ENCODE data around the gene WASF2. TPM values are rescaled to one million over a fixed set of nuclear protein-coding genes. Genes with fewer than 3 reads are reported as not detected.
A peak's percentile ranks its signal among the peaks of the same experiment; 100 is the strongest.

The WASF2 gene
- total RNA-seq, 1 donor from 2014 or later: 59.1 TPM

DNA sequence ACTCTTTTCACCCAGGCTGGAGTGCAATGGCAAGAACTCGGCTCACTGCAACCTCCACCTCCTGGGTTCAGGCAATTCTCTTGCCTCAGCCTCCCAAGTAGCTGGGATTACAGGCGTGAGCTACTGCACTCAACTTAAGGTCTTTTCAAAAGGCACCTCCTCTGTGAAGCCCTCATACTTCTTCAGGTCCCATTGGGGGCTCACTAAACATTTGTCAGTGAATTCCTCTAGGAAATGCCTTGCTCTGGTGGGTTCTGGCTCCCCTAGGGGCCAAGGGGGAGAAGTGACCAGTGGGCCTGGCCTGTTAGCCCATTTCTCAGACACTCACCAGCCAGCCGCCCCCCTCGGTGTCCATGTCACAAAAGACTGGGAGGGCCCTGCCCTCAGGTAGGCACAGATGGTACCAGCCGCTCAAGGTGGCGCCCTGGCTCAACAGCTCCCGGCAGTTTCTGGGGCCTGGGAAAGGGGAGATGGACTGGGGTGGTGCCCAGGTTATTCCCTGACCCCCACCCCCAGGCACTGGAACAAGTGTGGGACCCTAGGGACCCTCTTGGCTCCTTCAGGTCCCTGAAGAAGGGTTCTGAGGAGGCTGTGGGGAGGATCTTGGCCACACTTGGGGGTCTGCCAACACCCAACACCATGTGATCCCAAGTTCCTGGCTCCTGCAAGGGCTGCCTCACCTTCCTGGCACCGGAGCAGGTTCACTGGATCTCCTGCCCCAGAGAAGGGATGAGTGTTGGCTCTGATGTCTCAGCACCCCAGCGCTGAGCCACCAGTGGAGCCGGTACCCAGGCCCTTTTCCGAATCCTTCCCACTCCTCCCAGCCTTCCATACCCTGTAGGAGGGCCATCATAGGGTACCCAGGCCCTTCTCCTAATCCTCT is 116.9 kb downstream of the WASF2 start:
- DNase-seq (no peak), ATAC-seq (no peak)
- intact Hi-C loops (cut with micrococcal nuclease): no loop called here

DNA sequence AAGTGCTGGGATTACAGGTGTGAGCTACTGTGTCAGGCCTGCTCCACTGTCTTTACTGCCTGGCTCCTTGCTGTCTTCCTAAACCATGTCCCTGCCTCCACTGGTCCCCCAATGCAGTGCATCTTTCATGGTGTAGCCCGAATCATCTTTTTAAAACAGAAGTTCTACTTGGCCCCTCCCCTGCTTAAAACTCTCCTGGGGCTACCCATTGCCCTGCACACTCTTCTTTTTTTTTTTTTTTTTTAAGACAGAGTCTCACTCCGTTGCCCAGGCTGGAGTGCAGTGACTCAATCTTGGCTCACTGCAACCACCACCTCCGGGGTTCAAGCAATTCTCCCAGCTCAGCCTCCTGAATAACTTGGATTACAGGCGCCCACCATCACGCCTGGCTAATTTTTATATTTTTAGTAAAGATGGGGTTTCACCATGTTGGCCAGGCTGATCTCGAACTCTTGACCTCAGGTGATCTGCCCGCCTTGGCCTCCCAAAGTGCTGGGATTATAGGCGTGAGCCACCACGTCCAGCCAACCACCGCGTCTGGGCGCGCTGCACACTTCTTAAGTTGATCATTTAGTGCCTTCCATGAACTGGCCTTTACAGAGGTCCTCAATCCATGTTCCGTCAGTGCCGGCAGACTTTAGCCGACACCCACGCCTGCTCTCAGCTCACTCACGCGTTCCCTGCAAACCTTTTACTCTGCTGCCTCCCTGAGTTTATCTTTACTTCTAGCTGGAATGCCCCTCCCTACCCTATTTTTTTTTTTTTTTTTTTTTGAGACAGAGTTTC is 117.8 kb downstream of the WASF2 start:
- ATAC-seq (no peak), DNase-seq (no peak)
- intact Hi-C loops (cut with micrococcal nuclease): no loop called here

DNA sequence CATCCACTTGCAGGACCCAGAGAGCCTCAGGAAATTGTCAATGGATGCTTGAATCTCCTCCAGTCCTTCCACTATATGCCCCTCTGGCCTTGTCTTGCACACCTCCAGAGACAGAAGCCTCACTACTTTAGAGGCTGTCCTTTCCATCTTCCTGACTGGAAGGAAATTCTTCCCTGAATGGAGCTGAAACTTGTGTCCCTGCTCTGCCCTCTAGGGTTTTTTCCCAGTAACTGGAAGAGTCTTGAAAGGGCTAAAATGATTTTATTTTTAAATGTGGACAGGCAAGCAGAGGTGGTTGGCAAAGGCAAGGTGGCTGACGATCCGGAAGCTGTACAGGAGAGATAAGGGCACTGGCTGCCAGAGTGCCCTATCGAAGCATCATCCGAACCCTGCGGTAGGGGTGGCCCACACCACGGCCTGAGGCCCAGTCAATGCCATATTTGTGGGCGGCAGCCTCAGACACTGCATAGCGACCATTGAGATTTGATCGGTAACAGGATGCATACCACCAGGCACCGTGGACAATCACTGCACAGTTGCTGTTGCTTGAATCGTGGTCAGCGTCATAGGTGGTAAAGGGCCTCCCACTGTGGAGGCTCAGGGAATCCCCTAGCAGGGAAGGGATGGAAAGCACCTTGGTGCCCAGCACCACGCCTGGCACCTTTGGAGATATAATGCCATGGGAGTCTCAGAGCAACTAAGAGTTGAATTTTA is 120.9 kb downstream of the WASF2 start:
- intact Hi-C loops (cut with micrococcal nuclease): no loop called here
- ATAC-seq (no peak), DNase-seq (no peak)

- no peak for ATAC-seq
- no peak for DNase-seq
- intact Hi-C loops (cut with micrococcal nuclease): no loop called here
These were observed 122.8 kb downstream of the WASF2 start for GRCh38 chr1:27367160-27367650.

GRCh38 chr1:27366411-27367159 is 123.4 kb downstream of the WASF2 start, which contains the start of gene MAP3K6:
MAP3K6 (minus strand) TSS chr1:27366961; CDS start chr1:27366597, 364 bp downstream.
- ATAC-seq: peak; percentile 80
- intact Hi-C loops (cut with micrococcal nuclease): no loop called here

DNA sequence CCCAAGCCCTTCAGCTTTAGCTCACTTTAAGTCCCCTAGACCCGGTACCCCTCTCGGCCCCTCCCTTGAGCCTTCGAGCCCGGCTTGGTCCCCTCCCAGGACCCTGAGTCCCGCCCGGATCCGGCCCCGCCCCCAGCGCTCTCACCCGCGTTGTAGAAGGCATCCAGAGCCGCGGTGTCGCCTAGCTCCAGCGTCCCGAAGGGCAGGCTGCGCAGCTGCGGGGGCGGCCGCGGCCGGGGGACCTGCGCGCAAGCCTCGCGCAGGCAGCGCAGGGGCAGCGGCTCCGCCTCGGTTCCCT is 123.9 kb downstream of the WASF2 start:
- DNase-seq: peak; percentile 96
- intact Hi-C loops (cut with micrococcal nuclease): no loop called here
- ATAC-seq: peak; percentile 75

More at GRCh38 chr1:27366411-27367159, 123.4 kb downstream of the WASF2 start, which contains the start of gene MAP3K6:
- DNase-seq: peak; percentile 95

- intact Hi-C loops (cut with micrococcal nuclease): no loop called here
- ATAC-seq (peak; percentile 79), DNase-seq (peak; percentile 92)
These were observed 124.4 kb downstream of the WASF2 start for GRCh38 chr1:27365372-27366112.

DNA sequence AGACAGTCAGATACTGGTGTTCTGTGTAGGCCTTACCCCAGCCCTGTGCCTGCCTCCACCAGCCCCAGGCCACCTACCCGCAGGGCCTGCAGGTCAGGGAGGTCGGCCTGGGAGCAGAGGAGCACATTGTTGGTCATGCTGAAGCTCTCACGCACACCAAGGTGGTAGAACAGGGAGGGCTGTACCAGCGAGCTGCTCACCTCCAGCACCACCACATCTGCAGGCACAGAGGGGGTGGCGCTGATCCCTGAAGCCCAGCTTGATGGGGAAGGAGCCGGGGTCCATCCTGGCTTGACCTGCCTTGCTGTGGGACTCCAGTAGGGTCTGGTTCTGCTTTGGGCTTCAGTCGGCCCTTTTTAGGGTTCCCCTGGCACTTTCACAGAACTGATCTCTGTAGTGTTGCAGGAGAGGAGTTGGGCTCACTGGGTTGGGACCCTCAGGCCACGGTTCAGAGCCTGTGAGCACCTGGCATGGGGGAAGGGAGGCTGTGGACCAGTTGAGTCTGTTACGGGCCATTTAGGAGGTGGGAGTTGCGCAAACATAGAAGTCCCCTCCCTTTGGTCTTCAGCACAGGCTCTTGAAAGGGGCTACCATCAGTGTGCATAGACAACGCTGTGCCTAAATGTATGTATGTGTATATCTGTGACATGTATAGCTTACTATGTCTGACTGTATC is 125.1 kb downstream of the WASF2 start:
- intact Hi-C loops (cut with micrococcal nuclease): no loop called here
- no peak for DNase-seq
- no peak for ATAC-seq

DNA sequence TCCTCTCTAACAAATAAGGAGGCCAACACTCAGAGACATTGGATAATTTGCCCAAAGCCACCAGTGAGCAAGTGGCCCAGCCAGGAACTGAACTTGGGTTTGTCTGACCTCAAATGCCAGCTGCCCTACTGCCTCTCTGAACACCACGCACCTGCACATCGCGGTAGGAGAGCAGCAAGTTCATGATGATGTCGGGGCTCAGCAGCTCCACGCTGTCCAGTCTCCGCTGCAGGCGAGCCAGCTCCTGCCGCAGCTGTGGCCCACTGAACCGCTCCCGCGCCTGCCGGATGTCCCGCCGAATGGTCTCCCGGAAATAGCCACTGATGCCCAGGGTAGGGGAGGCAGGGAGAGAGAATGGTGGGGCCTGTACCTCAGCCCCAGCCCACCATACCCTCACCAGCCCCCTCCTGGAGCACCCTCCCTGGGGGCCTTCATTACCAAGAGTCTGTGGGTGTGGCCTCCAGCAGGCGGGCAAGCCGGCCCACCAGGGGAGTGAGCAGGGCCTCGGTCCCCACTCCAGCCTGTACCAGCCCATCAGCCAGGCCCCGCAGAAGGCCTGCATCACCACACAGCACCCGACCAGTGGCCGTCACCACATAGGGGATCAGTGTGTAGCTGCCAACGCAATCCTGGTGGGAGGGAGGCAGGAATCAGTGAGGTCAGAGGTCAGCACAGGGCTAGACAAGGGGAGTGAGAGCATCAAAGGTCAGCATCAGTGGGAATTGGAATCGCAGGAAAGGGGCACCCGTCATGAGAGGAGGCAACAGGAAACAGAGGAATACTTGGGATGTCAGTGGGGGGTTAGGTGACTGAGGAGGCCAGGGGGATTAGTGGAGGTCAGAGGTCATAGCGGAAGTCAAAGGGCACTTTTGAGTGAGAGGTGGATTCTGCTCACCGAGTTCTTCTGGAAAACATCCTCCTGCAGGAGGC is 125.9 kb downstream of the WASF2 start:
- no peak for DNase-seq
- no peak for ATAC-seq
- intact Hi-C loops (cut with micrococcal nuclease): no loop called here

DNA sequence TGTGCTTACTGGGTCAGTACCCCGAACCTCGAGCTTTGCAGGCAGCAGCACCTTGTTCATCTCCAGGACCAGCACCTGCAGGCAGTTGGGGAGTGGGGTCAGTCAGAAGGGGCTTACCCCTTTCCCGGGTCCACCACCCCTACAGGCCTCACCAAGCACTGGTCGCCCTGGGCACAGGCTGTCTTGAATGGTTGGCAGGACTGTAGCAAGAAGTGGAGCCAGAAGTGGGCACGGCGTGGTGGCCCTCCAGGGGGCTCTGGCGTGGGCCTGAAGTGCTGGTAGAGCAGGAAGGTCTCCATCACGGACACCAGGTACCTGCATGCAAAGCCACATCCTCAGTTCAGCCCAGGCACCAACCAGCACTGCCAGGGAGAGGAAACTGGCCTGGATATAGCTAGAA is 128.4 kb downstream of the WASF2 start:
- intact Hi-C loops (cut with micrococcal nuclease): no loop called here
- no peak for DNase-seq
- ATAC-seq: no peak

GRCh38 chr1:27361044-27361402 is 128.9 kb downstream of the WASF2 start:
- no peak for DNase-seq
- intact Hi-C loops (cut with micrococcal nuclease): no loop called here
- ATAC-seq: no peak

GRCh38 chr1:27360159-27361043 is 129.6 kb downstream of the WASF2 start:
- peak; percentile 72 for DNase-seq
- ATAC-seq: peak; percentile 6
- intact Hi-C loops (cut with micrococcal nuclease): no loop called here

DNA sequence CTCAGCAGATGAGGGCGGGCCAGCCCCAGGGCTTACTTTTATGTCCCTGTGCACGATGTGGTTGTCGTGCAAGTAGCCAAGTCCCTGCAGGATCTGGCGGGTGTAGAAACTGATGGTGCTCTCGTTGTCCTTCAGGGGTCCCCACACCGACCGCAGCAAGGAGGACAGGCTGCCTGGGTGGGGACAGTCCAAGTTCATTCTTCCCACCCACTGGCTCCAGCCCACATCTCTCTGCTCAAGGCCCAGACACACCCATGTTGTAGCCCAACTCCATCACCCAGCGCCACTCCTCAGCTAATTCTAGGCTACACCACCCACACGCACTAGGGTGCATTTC is 130.2 kb downstream of the WASF2 start:
- no peak for ATAC-seq
- no peak for DNase-seq
- intact Hi-C loops (cut with micrococcal nuclease): no loop called here

DNA sequence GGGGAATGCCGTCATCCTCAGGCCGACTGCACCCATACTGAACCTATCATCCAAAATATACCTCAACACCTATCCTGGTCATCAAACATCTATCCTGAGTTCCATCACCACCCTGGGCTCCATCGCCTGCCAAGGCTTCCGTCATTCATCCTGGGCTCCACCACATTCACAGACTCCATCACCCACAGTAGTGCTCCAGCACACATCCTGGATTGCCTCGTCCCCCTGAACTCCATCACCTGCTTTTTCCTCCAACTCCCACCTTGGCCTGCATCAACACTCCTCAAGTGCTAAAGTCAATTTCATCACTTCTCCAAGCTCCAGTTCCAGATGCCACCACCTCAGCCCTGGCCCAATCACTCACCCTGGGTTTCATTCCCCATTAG is 131.0 kb downstream of the WASF2 start:
- intact Hi-C loops (cut with micrococcal nuclease): no loop called here
- DNase-seq: no peak
- no peak for ATAC-seq

DNA sequence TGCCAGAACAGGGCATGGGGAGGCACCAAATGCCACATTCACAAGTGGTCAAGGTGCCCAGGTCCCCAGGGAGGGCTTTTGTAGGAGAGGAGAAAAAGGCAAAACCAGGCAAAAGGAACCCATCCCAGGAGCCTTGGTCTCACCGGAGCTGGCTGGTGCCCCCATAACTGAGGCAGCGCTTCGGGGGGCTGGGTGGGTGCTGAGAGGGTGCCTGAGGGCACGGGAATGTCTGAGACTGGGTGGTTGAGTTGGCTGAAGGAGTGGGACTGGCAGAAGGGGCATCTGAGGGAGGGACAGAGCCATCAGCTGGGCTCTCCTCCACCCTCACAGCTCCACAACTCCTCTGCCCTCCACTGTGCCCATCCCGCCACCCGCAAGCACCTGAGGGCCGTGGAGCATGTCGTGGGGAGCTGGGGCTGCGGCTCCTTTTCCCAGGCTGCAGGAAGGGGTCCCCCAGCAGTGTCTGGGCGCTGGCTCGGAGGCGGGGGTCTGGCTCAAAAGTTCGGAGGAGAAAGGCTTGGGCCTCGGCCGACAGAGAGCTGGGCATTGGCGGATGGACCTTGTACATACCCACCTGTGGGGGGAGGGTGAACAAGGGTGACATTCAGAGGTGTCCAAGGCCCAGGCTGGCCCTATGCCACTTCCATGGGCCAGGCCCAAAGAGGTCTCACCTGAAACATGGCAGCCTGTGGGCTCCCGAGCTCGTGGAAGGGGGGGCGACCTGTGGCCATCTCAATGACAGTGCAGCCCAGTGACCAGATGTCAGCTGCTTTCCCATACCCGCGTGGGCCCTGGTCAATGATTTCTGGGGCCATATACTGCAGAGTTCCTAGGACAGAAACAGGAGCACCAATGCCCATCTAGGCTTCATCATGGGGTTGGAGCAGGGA is 131.7 kb downstream of the WASF2 start:
- intact Hi-C loops (cut with micrococcal nuclease): no loop called here
- ATAC-seq: no peak
- no peak for DNase-seq
